A549 (cell line): ENCODE data around the gene SBK3. TPM values are rescaled to one million over a fixed set of nuclear protein-coding genes. Genes with fewer than 3 reads are reported as not detected.

Experiments
- ATAC-seq, 2 experiments: fragments of 200-7000 bp in 1 of 2; fragments of >200 bp in 1 of 2; cut with Nextera tagmentation in 1 of 2; cut with Tn5 transposase in 1 of 2; 3 replicates each; pipeline versions ENCODE4 v1.8.0 to v1.9.1; 2018 to 2020; ENCODE audit warnings: mild to moderate bottlenecking in 1 of 2, moderate library complexity in 1 of 2
- CTCF ChIA-PET: fragments of 300-600 bp; sonication (Branson Sonifier 250); formaldehyde crosslinking; extraction: SDS; loops from one replicate; lab custom pipeline; 2021; ENCODE audit warnings: antibody characterized with exemption, inconsistent platforms; lab: Yijun Ruan, JAX
- POLR2A ChIA-PET: fragments of 350-600 bp; formaldehyde crosslinking; extraction: SDS; loops from one replicate; lab custom pipeline; 2021; ENCODE audit warnings: antibody characterized with exemption, inconsistent platforms; lab: Yijun Ruan, JAX
- DNase-seq, 2 experiments: peaks; one replicate each; pipeline versions ENCODE4 v3.0.0 to v3.0.0-alpha.2; 2011 to 2016; ENCODE audit warnings: low read depth in 1 of 2, low spot score in 1 of 2
- FAIRE-seq: peaks from 2 replicates; lab custom pipeline; 2011; peaks lifted over from hg19 to GRCh38; lab: Jason Lieb, UNC
- H3K27ac ChIP-seq, 2 experiments: fragments of >200 bp; sonication (Bioruptor Twin); formaldehyde crosslinking; 3 replicates each; pipeline ENCODE4 v1.5.1; 2016 to 2017
- H3K4me1 ChIP-seq: fragments of >200 bp; sonication (Bioruptor Twin); formaldehyde crosslinking; 3 replicates; pipeline ENCODE4 v1.6.1; 2016
- H3K4me2 ChIP-seq: fragments of >200 bp; sonication (Bioruptor Twin); formaldehyde crosslinking; 3 replicates; pipeline ENCODE4 v1.6.1; 2016
- H3K4me3 ChIP-seq: fragments of >200 bp; sonication (Bioruptor Twin); formaldehyde crosslinking; 3 replicates; pipeline ENCODE4 v1.5.1; 2016
- H3K9me3 ChIP-seq: fragments of >200 bp; sonication (Bioruptor Twin); formaldehyde crosslinking; 3 replicates; pipeline ENCODE4 v1.6.1; 2016
- ATOH8 ChIP-seq: fragments of 250-450 bp; sonication (Bioruptor Pico); IDR thresholded peaks from 2 replicates; pipeline ENCODE4 v1.5.0; 2020; ENCODE audit warnings: low read depth, mild to moderate bottlenecking, moderate library complexity
- BHLHE40 ChIP-seq: IDR thresholded peaks from 2 replicates; pipeline ENCODE4 v1.6.1; 2012; ENCODE audit warnings: low read depth, low read length, inconsistent platforms
- CBX2 ChIP-seq: fragments of 200-600 bp; sonication (generic); IDR thresholded peaks from 2 replicates; pipeline ENCODE4 v1.6.1; 2016; ENCODE audit warnings: low read depth, mild to moderate bottlenecking, borderline replicate concordance
- CBX8 ChIP-seq: fragments of 200-600 bp; sonication (generic); IDR thresholded peaks from 2 replicates; pipeline ENCODE4 v1.6.1; 2016
- CHD2 ChIP-seq: fragments of 150-350 bp; IDR thresholded peaks from 2 replicates; pipeline ENCODE4 v1.6.1; 2014; ENCODE audit warnings: low read length; ENCODE audit not compliant: partially characterized antibody
- EHF ChIP-seq: fragments of 250-450 bp; sonication (Bioruptor Pico); IDR thresholded peaks from 2 replicates; pipeline ENCODE4 v1.5.0; 2020; ENCODE audit warnings: mild to moderate bottlenecking
- EHMT2 ChIP-seq: fragments of 200-600 bp; sonication (generic); IDR thresholded peaks from 2 replicates; pipeline ENCODE4 v1.6.1; 2016; ENCODE audit warnings: antibody characterized with exemption, low read depth, mild to moderate bottlenecking, moderate library complexity
- EP300 ChIP-seq, 2 experiments: fragments of >200 bp; sonication (Bioruptor Twin); formaldehyde crosslinking; IDR thresholded peaks; 2 replicates in 1 of 2; 3 replicates in 1 of 2; pipeline ENCODE4 v1.6.1; 2016 to 2017
- FOXS1 ChIP-seq: fragments of 250-450 bp; sonication (Bioruptor Pico); IDR thresholded peaks from 2 replicates; pipeline ENCODE4 v1.5.0; 2020; ENCODE audit warnings: mild to moderate bottlenecking, moderate library complexity
- GATA3 ChIP-seq: IDR thresholded peaks from 2 replicates; pipeline ENCODE4 v1.6.1; 2012; ENCODE audit warnings: borderline replicate concordance
- HDAC2 ChIP-seq: fragments of 200-600 bp; sonication (generic); IDR thresholded peaks from 2 replicates; pipeline ENCODE4 v1.6.1; 2016
- HEYL ChIP-seq: fragments of 250-450 bp; sonication (Bioruptor Pico); IDR thresholded peaks from 2 replicates; pipeline ENCODE4 v1.8.0; 2021; ENCODE audit warnings: mild to moderate bottlenecking, moderate library complexity
- JUNB ChIP-seq: fragments of >200 bp; sonication (Bioruptor Twin); formaldehyde crosslinking; IDR thresholded peaks from 2 replicates; pipeline ENCODE4 v1.6.1; 2016
- KDM5A ChIP-seq: fragments of 200-600 bp; sonication (generic); IDR thresholded peaks from 2 replicates; pipeline ENCODE4 v1.6.1; 2016; ENCODE audit warnings: antibody characterized with exemption, mild to moderate bottlenecking
- MAFK ChIP-seq: fragments of 450-650 bp; IDR thresholded peaks from 2 replicates; pipeline ENCODE4 v1.6.1; 2014; ENCODE audit not compliant: partially characterized antibody
- MAZ ChIP-seq: fragments of 150-350 bp; IDR thresholded peaks from 2 replicates; pipeline ENCODE4 v1.6.1; 2014; ENCODE audit warnings: antibody characterized with exemption, low read depth, low read length, borderline replicate concordance
- MYC ChIP-seq: IDR thresholded peaks from 2 replicates; pipeline ENCODE4 v1.6.1; 2012; ENCODE audit warnings: mild to moderate bottlenecking, inconsistent platforms, low read length, improper control_type of control experiment, borderline replicate concordance
- PHF8 ChIP-seq: fragments of 200-600 bp; sonication (generic); IDR thresholded peaks from 2 replicates; pipeline ENCODE4 v1.6.1; 2016; ENCODE audit warnings: low read depth, mild to moderate bottlenecking, antibody characterized with exemption, moderate library complexity, borderline replicate concordance
- POLR2AphosphoS2 ChIP-seq: conservative IDR thresholded peaks from 2 replicates; pipeline ENCODE4 v1.6.1; 2012; ENCODE audit warnings: low read length, improper control_type of control experiment, inconsistent platforms
- RAD21 ChIP-seq, 2 experiments: fragments of >200 bp in 1 of 2; sonication (Bioruptor Twin) in 1 of 2; formaldehyde crosslinking in 1 of 2; IDR thresholded peaks in 1 of 2; conservative IDR thresholded peaks in 1 of 2; 2 replicates in 1 of 2; 3 replicates in 1 of 2; pipeline ENCODE4 v1.6.1; 2012 to 2018; ENCODE audit warnings: inconsistent platforms in 1 of 2
- RARB ChIP-seq: fragments of 250-450 bp; sonication (Bioruptor Pico); IDR thresholded peaks from 2 replicates; pipeline ENCODE4 v1.8.0; 2021; ENCODE audit warnings: mild to moderate bottlenecking, moderate library complexity
- RNF2 ChIP-seq: fragments of 200-600 bp; sonication (generic); IDR thresholded peaks from 2 replicates; pipeline ENCODE4 v1.6.1; 2016; ENCODE audit warnings: low read depth, mild to moderate bottlenecking, antibody characterized with exemption, moderate library complexity, borderline replicate concordance
- TFCP2L1 ChIP-seq: fragments of 250-450 bp; sonication (Bioruptor Pico); IDR thresholded peaks from 2 replicates; pipeline ENCODE4 v1.5.0; 2021; ENCODE audit warnings: mild to moderate bottlenecking
- TP53 ChIP-seq: fragments of 250-450 bp; sonication (Bioruptor Pico); IDR thresholded peaks from 2 replicates; pipeline ENCODE4 v1.5.0; 2021; ENCODE audit warnings: mild to moderate bottlenecking, moderate library complexity
- ZNF302 ChIP-seq: fragments of 250-450 bp; sonication (Bioruptor Pico); IDR thresholded peaks from 2 replicates; pipeline ENCODE4 v1.9.0; 2021; ENCODE audit warnings: inconsistent platforms, mild to moderate bottlenecking, moderate library complexity
- ZSCAN20 ChIP-seq: fragments of 250-450 bp; sonication (Bioruptor Pico); IDR thresholded peaks from 2 replicates; pipeline ENCODE4 v1.8.0; 2022; ENCODE audit warnings: mild to moderate bottlenecking, moderate library complexity
- WGBS: methylation state at CpG from one replicate; pipeline ENCODE4 v1.1.6; 2017; ENCODE audit errors: missing lambda C conversion rate; 5-methylcytosine and 5-hydroxymethylcytosine counted together
- polyA plus RNA-seq, 4 experiments: library from polyadenylated mRNA; depleted of rRNA in 3 of 4; stranded (reverse); fragments of >200 nt; fragmentation: RNase III in 1 of 4; extraction: RNeasy Plus Mini Kit Qiagen cat#74134 plus additional on column Dnase treatment in 1 of 4; gene quantifications; 2 replicates in 3 of 4; 3 replicates in 1 of 4; pipeline ENCODE4 v1.2.3, GENCODE V29; 2011 to 2017
- TF ChIP-seq, protein P1 (sequence below): IDR thresholded peaks from 2 replicates; pipeline ENCODE4 v1.6.1; 2012; ENCODE audit warnings: low read depth, borderline replicate concordance
- TF ChIP-seq, protein P2 (sequence below): fragments of 150-350 bp; IDR thresholded peaks from 2 replicates; pipeline ENCODE4 v1.6.1; 2014; ENCODE audit warnings: low read depth, mild to moderate bottlenecking, low read length

SBK3 gene
- polyA plus RNA-seq, 2 of the 4 experiments (the other 2 are of a cell fraction), result 1.1 TPM

- Histone ChIP-seq H3K4me2 (no peak overlapping the region), H3K4me3 (no peak overlapping the region), H3K9me3 (no peaks in the 10 kb centered on the region), H3K27ac (peak overlapping the region in 1 of 2 experiments; percentile 15; a peak in 1 of 6 replicates), H3K4me1 (peaks cover 40% of the 10 kb centered on the region)
- DNase-seq (no peak), ATAC-seq (no peak), FAIRE-seq (no peak)
- POLR2A ChIA-PET, result no interaction called here
- CTCF ChIA-PET, result interaction anchor here (0.8 to 2.1 kb wide), 4 partner anchors 16 to 123 kb away, joined by 3 to 13 read pairs (median 6); partner anchors contain the start of gene ZNF865
- TF ChIP-seq CBX8, result no peak
- no peak for TF ChIP-seq HDAC2
- TF ChIP-seq KDM5A, result no peak
- no peak for TF ChIP-seq PHF8
- no peak for TF ChIP-seq TFCP2L1 (CRISPR knock-in tag)
- no peak for TF ChIP-seq EHF (CRISPR knock-in tag)
- TF ChIP-seq HEYL (CRISPR knock-in tag), result no peak
- no peak for TF ChIP-seq ATOH8 (CRISPR knock-in tag)
- TF ChIP-seq EHMT2, result no peak
- no peak for TF ChIP-seq TP53 (CRISPR knock-in tag)
- TF ChIP-seq EP300 (IDR thresholded peaks at IDR 0.05), result no peak
- TF ChIP-seq FOXS1 (CRISPR knock-in tag), result no peak
- no peak for TF ChIP-seq MAFK
- TF ChIP-seq JUNB, result no peak
- TF ChIP-seq, protein P1, sequence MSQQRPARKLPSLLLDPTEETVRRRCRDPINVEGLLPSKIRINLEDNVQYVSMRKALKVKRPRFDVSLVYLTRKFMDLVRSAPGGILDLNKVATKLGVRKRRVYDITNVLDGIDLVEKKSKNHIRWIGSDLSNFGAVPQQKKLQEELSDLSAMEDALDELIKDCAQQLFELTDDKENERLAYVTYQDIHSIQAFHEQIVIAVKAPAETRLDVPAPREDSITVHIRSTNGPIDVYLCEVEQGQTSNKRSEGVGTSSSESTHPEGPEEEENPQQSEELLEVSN, result no peak
- no peak for TF ChIP-seq ZSCAN20 (CRISPR knock-in tag)
- no peak for TF ChIP-seq RAD21 (conservative IDR thresholded peaks at IDR 0.05 in 1 of 2, IDR thresholded peaks at IDR 0.05 in 1 of 2)
- TF ChIP-seq, protein P2, sequence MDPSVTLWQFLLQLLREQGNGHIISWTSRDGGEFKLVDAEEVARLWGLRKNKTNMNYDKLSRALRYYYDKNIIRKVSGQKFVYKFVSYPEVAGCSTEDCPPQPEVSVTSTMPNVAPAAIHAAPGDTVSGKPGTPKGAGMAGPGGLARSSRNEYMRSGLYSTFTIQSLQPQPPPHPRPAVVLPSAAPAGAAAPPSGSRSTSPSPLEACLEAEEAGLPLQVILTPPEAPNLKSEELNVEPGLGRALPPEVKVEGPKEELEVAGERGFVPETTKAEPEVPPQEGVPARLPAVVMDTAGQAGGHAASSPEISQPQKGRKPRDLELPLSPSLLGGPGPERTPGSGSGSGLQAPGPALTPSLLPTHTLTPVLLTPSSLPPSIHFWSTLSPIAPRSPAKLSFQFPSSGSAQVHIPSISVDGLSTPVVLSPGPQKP, result no peak
- no peak for TF ChIP-seq GATA3
- WGBS, result 98% methylated on average over 20 of the region's 26 CpGs
Observed at GRCh38 chr19:55530996-55531395, 14.3 kb downstream of the SBK3 start.

GRCh38 chr19:55529636-55530234 is 15.6 kb downstream of the SBK3 start:
- Histone ChIP-seq H3K4me3 (no peak overlapping the region), H3K4me2 (no peak overlapping the region), H3K27ac (peak overlapping the region in 1 of 2 experiments; percentile 70; a peak in 2 of 6 replicates), H3K4me1 (peaks cover 43% of the 10 kb centered on the region), H3K9me3 (no peaks in the 10 kb centered on the region)
- FAIRE-seq, result no peak
- CTCF ChIA-PET, result interaction anchor here (2.9 kb wide), 1 partner anchor 76 kb away, joined by 13 read pairs; the partner anchor contains the start of gene ZNF865
- POLR2A ChIA-PET, result interaction anchor here (1.4 kb wide), 1 partner anchor 20 kb away, joined by 3 read pairs; no protein-coding TSS in a partner anchor
- ATAC-seq, result no peak
- 94% methylated on average over 54 of the region's 56 CpGs for WGBS
- TF ChIP-seq RNF2 (no peak), MYC (no peak), TFCP2L1 (CRISPR knock-in tag) (no peak), JUNB (no peak), BHLHE40 (no peak), CBX2 (no peak), KDM5A (no peak), RARB (CRISPR knock-in tag) (no peak), MAZ (no peak), ATOH8 (CRISPR knock-in tag) (no peak), CHD2 (no peak), POLR2AphosphoS2 (no peak), ZNF302 (no peak)
- TF ChIP-seq, protein P1, result no peak
- TF ChIP-seq, all 56 proteins: peak for 0
- no peak for DNase-seq
